Activated B cell treated with CpG ODN at 0.5 μM for 24 hours (primary cell): ENCODE data around the gene PGM3. TPM values are rescaled to one million over a fixed set of nuclear protein-coding genes. Genes with fewer than 3 reads are reported as not detected.

Experiments
- ATAC-seq: fragments of 200-7000 bp; cut with Tn5 transposase; one replicate; pipeline ENCODE4 v1.10.0; 2021; ENCODE audit warnings: low read depth, mild to moderate bottlenecking, moderate library complexity
- CTCF ChIA-PET: fragments of 350-600 bp; sonication (Branson Sonifier 250); formaldehyde crosslinking; loops from one replicate; lab custom pipeline; 2021; ENCODE audit warnings: antibody characterized with exemption; lab: Charles Lee
- POLR2A ChIA-PET: fragments of 350-600 bp; sonication (Branson Sonifier 250); formaldehyde crosslinking; loops from one replicate; lab custom pipeline; 2021; ENCODE audit warnings: antibody characterized with exemption; lab: Charles Lee
- DNase-seq: peaks from one replicate; pipeline ENCODE4 v3.0.0; 2022
- H3K27ac Mint-ChIP-seq: one replicate; pipeline ENCODE4 v1.8.0; 2020; ENCODE audit warnings: mixed read lengths
- H3K27me3 Mint-ChIP-seq: one replicate; pipeline ENCODE4 v1.8.0; 2021; ENCODE audit warnings: mixed read lengths
- H3K36me3 Mint-ChIP-seq: one replicate; pipeline ENCODE4 v1.8.0; 2021; ENCODE audit warnings: low read depth, mixed read lengths
- H3K4me1 Mint-ChIP-seq: one replicate; pipeline ENCODE4 v1.8.0; 2021; ENCODE audit warnings: mixed read lengths
- H3K4me3 Mint-ChIP-seq: one replicate; pipeline ENCODE4 v1.8.0; 2020; ENCODE audit warnings: mild to moderate bottlenecking, mixed read lengths
- H3K9me3 Mint-ChIP-seq: one replicate; pipeline ENCODE4 v1.8.0; 2020; ENCODE audit warnings: mixed read lengths
- CTCF ChIP-seq: fragments of 200-600 bp; IDR thresholded peaks from one replicate; pipeline ENCODE4 v1.8.0; 2022; ENCODE audit warnings: antibody characterized with exemption, mild to moderate bottlenecking
- intact Hi-C: fragments of 100-400 bp; cut with micrococcal nuclease; formaldehyde crosslinking; loops from one replicate; pipeline ENCODE4 v1.15.1; 2024
- total RNA-seq: library from RNA; stranded (reverse); gene quantifications from 2 replicates; pipeline ENCODE4 v1.2.3, GENCODE V29; 2022

PGM3 gene
- total RNA-seq, 1 donor from 2014 or later, result 20.1 TPM

- ChIA-PET CTCF (interaction anchor here (0.6 to 4.2 kb wide), 14 partner anchors 12 to 1012 kb away, joined by 3 to 73 read pairs (median 4); partner anchors contain the start of genes CEP162, DOP1A, PRSS35 and UBE3D), POLR2A (interaction anchor here (2.2 kb wide), 1 partner anchor 149 kb away, joined by 8 read pairs; the partner anchor contains the start of genes DOP1A and UBE3D)
- intact Hi-C loops, result loop anchor here (1.0 kb wide), 5 partner anchors 22 to 944 kb away; partner anchors contain the start of genes DOP1A, PGM3 and RWDD2A
- no peaks in the 10 kb centered on the region for H3K4me1 Mint-ChIP-seq
- H3K27ac Mint-ChIP-seq, result no peak overlapping the region
- TF ChIP-seq CTCF, result peak; percentile 64
- ATAC-seq, result peak; percentile 98
- H3K9me3 Mint-ChIP-seq, result no peaks in the 10 kb centered on the region
- no peaks in the 10 kb centered on the region for H3K36me3 Mint-ChIP-seq
- H3K4me3 Mint-ChIP-seq, result no peak overlapping the region
- DNase-seq, result no peak
- peaks cover 14% of the 10 kb centered on the region for H3K27me3 Mint-ChIP-seq
Measured at GRCh38 chr6:83215131-83216047, 22.3 kb upstream of the PGM3 start.

- CTCF ChIA-PET, result no interaction called here
- no peak for TF ChIP-seq CTCF
- DNase-seq, result no peak
Measured at GRCh38 chr6:83202031-83202430, 9.0 kb upstream of the PGM3 start.

GRCh38 chr6:83199863-83200225 lies 6.8 kb upstream of the PGM3 start:
- TF ChIP-seq CTCF, result no peak
- ChIA-PET POLR2A (no interaction called here), CTCF (interaction anchor here (0.9 kb wide), 1 partner anchor 15 kb away, joined by 3 read pairs; no protein-coding TSS in a partner anchor)
- Mint-ChIP-seq H3K36me3 (no peaks in the 10 kb centered on the region), H3K27ac (no peak overlapping the region), H3K9me3 (no peaks in the 10 kb centered on the region), H3K4me3 (no peak overlapping the region), H3K27me3 (no peaks in the 10 kb centered on the region), H3K4me1 (peaks cover 15% of the 10 kb centered on the region)
- DNase-seq (no peak), ATAC-seq (no peak)
- intact Hi-C loops, result loop anchor here (10.0 kb wide), 1 partner anchor 655 kb away; the partner anchor contains the start of genes CYB5R4 and RIPPLY2

More at GRCh38 chr6:83202031-83202430, 9.0 kb upstream of the PGM3 start:
- intact Hi-C loops, result no loop called here
- H3K27me3 Mint-ChIP-seq, result peaks cover 7% of the 10 kb centered on the region
- H3K9me3 Mint-ChIP-seq, result no peaks in the 10 kb centered on the region
- no peak overlapping the region for H3K4me3 Mint-ChIP-seq
- POLR2A ChIA-PET, result no interaction called here
- H3K4me1 Mint-ChIP-seq, result peaks cover 9% of the 10 kb centered on the region
- H3K36me3 Mint-ChIP-seq, result no peaks in the 10 kb centered on the region
- no peak for ATAC-seq
- H3K27ac Mint-ChIP-seq, result no peak overlapping the region

GRCh38 chr6:83199173-83199862 lies 6.3 kb upstream of the PGM3 start:
- H3K4me1 Mint-ChIP-seq, result peaks cover 18% of the 10 kb centered on the region
- H3K27ac Mint-ChIP-seq, result no peak overlapping the region
- intact Hi-C loops, result loop anchor here (10.0 kb wide), 1 partner anchor 655 kb away; the partner anchor contains the start of genes CYB5R4 and RIPPLY2
- DNase-seq (no peak), ATAC-seq (peak; percentile 85)
- no peak for TF ChIP-seq CTCF
- H3K27me3 Mint-ChIP-seq, result no peaks in the 10 kb centered on the region
- no peak overlapping the region for H3K4me3 Mint-ChIP-seq
- H3K9me3 Mint-ChIP-seq, result no peaks in the 10 kb centered on the region
- CTCF ChIA-PET, result interaction anchor here (0.9 kb wide), 1 partner anchor 16 kb away, joined by 3 read pairs; no protein-coding TSS in a partner anchor
- no peaks in the 10 kb centered on the region for H3K36me3 Mint-ChIP-seq
- POLR2A ChIA-PET, result no interaction called here
